ENCODE data around the gene ITPRID1. TPM values are rescaled to one million over a fixed set of nuclear protein-coding genes. Genes with fewer than 3 reads are reported as not detected.
"Not testable (repeated sequence)": the region's sequence is repeated elsewhere in the genome, so short reads cannot be mapped to it uniquely, and the experiment has no call there.

The ITPRID1 gene
- total RNA-seq (2014; rRNA removed; shearing (Covaris generic)) = not detected in 2 replicates
- polyA plus RNA-seq (2014; cell fraction: nucleus; rRNA removed) = not detected in 2 replicates

DNA sequence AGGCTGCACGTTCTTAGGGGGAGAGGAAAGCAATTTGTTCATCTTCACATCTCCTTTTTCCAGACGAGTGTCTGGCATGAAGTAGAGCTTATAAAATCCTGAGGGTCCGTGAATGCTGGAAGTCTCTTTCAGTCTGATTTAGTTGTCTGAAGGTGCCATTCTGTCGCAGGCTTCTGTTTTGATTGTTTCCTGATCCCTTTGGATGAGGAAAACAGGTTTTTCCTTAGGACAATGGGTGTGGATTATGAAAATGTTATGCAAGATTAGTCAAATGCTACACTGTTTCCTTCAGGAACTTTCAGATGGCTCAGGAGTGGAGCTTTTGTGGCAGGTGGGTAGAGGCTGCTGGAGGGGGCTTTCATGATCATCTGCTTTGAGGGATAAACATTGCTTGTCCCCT lies at the start of gene ITPRID1:
ITPRID1 (plus strand) TSS at position 301 of the 400 bp plus-strand sequence. CDS start 38,935 bp downstream, outside the sequence.
- DNase-seq (ENCODE audit: extremely low read depth, low read depth) = no peak

DNA sequence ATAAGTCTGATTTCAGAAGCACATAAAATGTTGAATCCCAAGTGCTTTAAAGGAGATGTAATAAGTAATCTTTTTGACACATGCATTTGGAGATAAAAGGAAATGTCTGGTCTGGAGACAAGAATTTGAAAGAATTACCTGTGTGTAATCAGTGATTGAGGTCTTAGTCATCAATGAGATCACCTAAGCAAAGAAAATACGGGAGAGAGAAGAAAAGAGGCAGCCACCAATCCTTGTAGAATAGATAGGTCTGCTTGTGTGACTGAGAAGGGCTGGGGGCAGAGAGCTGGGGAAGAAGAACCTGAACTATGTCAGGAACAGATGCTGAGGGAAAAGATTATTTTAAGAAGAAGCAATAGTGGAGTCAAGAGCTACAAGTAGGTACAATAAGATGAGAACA lies 49.3 kb upstream of the ITPRID1 start:
- DNase-seq (ENCODE audit: extremely low read depth, low read depth) = no peak

DNA sequence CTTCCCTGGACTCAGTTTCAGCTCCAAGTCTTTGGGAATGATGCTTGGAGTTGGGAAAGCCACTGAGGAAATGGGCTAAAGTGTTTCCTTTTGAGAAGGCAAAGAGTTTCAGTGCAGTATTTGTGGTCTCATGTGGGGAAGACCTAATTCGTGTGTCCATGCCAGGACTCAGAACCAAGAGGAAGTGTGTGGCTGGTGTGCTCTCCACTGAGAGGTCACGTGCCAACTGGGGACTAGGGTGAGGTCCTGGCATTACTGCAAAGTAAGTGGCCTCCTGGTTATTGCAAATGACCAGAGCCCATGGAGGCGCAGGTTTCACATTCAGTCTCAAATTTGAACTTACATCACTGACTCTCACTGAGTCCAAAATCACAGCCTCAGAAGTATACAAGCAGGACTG lies 48.6 kb upstream of the ITPRID1 start:
- DNase-seq (ENCODE audit: extremely low read depth, low read depth) = no peak

DNA sequence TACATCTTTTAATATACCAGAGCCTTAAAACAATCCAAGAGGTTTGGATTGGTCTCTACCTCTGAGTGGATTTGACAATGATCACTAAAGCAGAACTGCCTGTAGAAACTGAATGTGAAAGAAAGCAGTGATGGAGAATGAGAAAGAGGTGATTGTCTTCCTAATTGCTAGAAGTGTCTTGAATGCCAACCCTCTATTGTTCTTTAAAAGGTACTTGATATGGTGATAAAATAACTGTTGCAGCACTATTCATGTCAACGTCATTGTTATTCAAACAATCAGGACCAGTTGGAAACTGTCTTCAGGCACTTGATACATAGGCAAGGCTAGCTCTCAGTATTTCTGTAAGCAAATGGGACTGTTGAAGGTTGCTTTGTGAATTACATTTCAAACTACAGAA lies 47.9 kb upstream of the ITPRID1 start:
- no peak for DNase-seq (ENCODE audit: extremely low read depth, low read depth)

DNA sequence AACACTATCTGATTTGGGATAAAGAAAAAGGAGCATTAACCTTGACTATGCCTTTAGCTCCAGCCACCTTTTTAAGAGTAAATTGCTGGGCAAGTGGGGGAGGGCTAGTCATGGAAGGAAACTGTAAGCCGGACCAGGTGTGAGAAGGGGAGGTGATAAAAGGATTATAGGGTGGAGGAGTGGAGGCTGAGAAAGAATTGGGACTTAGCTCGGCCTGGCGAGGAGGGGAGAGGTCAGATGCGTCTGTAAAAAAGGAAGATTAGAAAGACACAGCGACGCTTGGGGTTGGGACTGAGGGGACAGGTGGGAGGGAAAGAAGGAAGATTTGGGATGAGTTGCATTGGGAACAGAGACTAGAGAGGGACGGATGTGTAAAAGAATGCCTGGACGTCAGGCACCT lies 43.0 kb upstream of the ITPRID1 start:
- not testable (repeated sequence) for DNase-seq (ENCODE audit: extremely low read depth, low read depth)

DNA sequence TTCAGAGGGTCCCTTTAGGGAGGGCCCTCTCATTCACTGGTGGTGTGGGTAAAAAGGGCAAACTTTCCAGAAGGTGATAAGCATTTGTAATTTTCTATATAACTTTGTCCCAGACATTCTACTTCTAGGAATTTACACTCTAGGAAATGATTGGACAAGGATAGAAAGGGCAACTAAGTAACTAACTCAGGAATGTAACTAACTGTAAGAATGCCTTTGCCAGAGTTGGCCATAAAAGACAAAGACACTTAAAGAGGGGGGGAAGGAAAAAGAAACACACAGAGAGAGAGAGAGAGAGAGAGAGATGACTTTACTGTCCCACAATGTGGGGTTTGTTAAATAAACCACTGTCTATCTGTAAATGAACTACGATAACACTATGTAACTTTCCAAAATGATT lies 38.5 kb upstream of the ITPRID1 start:
- DNase-seq (ENCODE audit: extremely low read depth, low read depth) = no peak

DNA sequence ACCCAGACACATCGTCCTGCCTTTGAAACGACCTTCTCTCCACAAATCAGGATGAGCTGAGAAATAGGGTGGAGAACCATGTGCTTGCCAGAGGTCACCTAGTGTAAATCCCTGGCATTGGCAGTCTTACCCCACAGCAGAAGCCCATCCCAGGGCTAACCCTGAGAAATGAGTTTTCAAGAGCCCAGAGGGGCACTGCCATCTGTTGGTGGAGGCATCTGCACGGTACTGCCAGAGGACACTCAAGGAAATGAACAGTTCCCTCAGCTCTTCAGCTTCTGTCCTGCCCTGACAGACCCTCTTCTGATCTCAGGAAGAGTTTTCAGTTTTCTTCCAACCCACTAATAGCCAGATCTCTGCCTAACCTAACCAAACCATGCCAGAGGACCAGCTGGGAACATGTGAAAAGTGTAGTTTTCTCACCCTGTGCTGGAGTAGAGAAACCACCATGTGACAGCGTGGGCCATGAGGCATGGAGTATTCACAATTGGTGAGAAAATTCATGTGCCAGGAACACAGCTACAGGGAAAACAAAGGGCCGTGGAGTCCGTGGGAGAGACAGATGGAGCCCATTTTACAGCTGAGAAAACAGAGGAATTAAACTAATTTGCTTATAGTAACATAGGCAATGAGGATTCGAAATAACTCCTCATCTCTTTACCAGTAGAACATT lies 37.7 kb upstream of the ITPRID1 start:
- DNase-seq (ENCODE audit: extremely low read depth, low read depth) = peak; percentile 3

DNA sequence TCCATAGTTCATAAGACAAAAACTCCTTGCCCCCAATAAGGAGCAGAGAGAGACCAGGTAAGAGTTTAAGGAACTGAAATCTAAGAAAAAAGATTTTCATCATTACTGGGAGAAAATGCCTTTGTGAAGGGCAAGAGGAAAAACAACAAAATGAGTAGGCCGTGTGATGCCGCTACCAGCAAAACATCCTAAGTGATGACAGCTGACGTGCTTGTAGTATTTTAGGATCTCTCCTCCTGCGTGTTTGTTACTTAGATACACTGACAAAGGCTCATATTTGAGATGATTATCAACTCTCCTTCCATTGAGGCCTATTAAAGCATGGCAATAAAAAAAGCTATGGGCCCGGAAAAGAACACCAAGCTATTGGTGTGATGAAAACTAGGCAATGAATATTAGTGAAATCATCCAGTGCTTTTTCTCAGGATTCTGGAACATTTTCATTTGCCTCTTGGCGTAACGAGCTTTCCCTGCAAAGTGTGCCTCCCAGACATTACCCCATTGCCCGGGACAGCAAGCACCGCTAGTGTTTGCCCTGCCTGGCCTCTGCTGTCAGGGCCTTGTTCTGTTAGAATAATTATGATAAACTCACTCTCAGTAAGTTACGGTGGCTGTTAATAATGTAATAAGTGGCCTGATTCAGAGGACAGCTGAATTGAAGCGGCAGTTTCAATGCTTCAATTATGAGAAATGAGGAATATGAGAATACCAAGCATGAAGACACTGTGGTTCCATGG lies 36.8 kb upstream of the ITPRID1 start:
- no peak for DNase-seq (ENCODE audit: extremely low read depth, low read depth)

DNA sequence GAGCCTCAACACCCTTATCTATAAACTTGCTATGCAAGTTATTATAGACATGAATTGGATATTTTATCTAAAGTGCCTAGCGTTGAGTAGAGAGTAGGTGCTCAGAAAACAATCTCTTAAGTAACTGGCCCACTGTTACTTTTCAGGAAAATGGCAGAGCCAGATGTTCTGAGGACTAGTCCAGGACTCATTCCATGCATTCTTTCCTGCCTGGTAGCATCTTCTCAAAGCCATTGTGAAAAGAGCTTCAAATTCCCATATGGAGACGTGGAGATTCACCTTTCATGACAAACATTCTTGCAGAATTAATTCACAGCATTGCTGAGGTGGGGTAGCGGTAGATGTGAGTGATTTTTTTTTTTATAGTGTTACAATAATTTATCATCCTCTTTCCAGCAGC lies 35.9 kb upstream of the ITPRID1 start:
- no peak for DNase-seq (ENCODE audit: extremely low read depth, low read depth)

DNA sequence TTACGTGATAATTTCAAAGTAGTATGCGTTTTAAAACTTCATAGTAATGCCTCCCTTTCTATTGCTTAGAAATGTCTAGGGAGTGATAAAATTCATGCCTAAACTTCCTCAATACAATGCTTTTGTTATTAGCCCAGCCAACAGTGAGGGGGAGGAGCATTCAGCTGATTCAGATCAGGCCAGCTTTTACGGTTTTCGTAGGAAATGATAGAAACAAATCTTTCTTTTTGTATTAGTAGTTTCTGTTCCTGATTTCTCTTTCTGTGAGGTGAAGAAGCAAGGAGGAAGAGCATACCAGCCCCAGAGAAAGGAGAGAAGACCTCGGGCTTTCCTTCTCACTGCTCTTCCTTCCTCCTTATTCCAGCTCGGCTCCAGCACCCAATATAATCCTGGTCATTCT lies 35.2 kb upstream of the ITPRID1 start:
- DNase-seq (ENCODE audit: extremely low read depth, low read depth) = no peak

DNA sequence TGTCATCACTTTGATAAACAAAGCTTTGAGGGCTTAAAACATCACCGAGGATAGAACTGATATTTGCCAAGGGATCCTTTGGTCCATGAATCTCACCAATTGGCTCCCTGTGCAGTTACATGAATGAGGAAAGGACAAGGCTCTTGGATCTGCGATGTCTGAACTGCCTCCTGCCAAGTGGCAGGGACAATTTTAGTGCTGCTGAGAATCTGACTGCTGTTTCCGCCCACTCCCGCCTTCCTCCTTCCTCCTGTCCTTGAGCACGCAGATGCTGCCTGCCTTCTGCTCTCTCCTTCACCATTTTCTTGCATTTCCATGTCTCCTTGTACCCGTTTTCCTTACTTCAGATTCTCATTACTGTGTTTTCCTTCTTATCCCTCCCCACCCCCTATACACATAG lies 26.8 kb upstream of the ITPRID1 start:
- no peak for DNase-seq (ENCODE audit: extremely low read depth, low read depth)

DNA sequence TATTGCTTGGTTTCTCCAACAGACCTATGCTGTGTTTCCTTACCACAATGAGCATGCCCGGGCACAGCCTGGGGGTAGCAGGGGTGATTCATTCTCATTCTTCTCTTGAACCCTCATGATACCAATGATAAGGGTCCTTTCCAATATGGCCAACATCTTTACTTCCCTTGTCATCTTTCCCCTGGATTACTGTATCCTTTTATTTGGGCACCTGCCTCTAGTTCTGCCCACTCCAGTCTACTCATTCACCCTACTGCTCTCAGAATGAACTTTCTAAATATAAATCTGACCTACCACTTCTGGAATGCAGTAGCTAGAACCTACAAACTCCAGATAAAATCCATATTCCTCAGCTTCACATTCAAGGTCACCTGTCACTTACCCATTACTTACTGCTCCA lies 26.4 kb upstream of the ITPRID1 start:
- no peak for DNase-seq (ENCODE audit: extremely low read depth, low read depth)

DNA sequence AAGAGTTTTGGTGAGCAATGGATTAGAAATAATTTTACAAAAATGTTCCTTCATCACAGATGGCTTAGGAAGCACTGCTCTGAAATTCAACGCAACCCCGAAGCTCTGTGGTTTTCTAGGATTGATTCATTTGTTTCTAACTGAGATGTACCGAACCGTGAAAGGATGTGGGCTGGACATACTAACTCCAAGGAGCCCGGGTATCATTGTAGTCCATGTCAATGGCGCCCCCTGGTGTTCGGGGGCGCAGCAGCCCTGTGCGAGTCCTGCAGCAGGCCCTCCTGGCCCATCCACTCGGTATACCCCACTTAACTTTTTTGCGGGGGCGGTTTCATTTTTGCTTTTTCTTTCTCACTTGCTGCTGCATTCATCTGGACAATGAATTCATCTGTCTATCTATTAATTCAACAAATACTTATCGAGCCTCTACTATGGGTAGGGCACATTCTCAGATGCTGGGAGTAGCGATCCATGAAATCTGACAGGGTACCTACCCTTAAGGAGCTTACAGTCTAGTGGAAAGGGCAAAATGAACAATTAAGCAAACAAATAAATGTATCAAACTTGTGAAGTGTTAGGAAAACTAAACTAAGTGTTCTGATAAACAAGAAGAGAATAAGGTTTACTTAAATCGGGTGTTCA lies 25.2 kb upstream of the ITPRID1 start:
- DNase-seq (ENCODE audit: extremely low read depth, low read depth) = peak; percentile 68

DNA sequence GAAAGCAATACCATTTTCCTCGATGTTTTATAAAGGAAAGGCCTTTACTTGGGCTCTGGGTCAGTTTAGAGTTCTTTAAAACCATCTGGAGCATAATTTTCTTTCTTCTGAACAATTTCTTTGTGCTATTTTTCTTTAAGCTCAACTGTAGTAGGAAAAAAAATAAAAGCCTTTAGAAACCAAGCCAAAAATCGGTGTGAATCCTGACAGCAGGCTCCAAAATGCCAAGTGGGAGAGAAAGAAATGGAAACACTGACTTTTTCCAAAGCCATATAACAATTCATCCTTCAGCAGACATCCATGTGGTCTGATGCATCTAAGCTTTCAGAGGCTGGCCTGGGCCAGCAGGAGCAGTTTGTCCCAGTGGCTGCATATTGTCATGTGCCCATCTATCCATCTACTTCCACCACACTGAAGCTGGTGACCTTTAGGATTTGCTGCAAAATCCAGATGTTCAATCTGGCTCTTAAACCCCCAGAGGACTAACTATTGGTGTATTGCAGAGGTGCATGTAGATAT lies 23.0 kb upstream of the ITPRID1 start:
- no peak for DNase-seq (ENCODE audit: extremely low read depth, low read depth)

DNA sequence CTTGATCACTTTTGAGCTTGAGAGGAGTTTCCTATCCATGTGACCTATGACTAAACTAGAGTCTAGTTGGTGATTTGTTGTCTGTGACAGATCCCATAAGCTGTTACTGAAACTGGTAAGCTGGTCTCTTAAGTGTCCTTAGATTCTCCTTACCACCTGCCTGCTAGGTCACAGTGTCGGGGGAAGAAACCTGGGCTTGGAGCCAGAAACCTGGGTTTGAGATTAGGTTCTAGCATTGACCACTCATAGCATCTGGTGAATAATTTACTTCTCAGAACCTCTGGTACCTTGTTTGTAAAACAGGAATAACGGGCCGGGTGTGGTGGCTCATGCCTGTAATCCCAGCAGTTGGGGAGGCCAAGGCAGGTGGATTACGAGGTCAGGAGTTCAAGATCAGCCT lies 21.8 kb upstream of the ITPRID1 start:
- DNase-seq (ENCODE audit: extremely low read depth, low read depth) = no peak

DNA sequence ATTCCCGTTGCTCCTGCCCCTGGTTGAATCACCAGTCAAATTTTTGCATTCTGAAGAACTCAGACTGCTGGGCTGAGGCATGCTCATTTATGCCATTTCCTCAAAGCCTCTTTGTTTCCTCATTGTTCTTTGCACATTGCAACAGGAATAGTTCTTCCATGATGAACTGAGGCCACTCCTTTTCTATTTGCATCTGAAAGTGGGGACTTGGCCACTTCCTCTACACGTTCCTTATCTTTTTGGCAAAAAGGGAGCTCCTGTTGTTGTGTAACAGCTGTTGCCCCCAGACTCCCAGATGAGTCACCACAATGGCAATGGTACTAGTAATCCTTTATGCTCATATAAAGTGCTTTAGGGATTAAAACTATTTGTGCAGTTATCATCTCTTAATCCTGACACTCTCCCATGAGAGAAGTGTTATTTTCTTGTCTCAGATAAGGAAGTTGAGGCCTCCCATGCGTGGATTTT lies 20.1 kb upstream of the ITPRID1 start:
- DNase-seq (ENCODE audit: extremely low read depth, low read depth) = no peak

DNA sequence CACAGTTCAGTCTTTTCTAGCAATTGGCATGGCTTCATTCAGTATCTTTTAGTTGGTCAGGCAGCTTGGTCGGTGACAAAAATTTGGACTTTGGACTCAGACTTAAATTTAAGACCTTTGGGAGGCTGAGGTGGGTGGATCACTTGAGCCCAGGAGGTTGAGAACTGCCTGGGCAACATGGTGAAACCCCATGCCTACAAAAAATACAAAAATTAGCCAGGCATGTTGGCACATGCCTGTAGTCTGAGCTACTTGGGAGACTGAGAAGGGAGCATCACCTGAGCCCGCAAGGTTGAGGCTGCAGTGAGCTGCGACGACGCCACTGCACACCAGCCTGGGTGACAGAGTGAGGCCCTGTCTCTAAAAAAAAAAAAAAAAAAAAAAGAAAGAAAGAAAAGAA lies 19.5 kb upstream of the ITPRID1 start:
- DNase-seq (ENCODE audit: extremely low read depth, low read depth) = no peak

DNA sequence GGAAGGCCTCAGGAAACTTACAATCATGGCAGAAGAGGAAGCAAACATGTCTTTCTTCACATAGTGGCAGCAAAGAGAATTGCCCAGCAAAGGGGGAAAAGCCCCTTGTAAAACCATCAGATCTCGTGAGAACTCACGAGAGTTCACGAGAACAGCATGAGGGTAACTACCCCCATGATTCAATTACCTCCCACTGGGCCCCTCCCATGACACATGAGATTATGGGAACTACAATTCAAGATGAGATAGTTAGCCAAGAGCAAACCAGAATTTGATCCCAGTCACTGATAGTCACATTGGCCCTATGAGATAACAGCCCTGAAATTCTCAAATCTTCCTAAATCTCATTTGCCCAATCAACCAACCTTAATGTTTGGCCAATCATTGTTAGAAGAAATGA lies 18.2 kb upstream of the ITPRID1 start:
- no peak for DNase-seq (ENCODE audit: extremely low read depth, low read depth)

DNA sequence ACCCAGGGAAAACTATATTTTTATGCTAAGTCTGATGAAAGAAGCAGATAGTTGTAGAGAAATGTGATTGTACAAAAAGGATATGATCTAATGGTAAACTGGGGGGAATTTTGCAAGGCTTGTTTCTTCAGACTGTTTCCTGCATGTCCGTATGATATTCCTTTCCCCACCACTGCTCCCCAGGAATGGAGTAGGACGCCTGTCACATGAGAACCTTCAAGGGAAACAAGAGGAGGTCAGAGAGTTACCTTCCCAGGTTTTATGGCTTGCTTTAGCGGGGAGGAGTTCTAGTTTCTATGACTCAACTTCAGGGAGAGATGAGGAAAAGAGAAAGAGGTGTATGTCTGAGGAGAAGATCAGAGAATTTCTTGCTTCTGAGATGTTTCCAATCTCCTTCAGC lies 16.4 kb upstream of the ITPRID1 start:
- no peak for DNase-seq (ENCODE audit: extremely low read depth, low read depth)

DNA sequence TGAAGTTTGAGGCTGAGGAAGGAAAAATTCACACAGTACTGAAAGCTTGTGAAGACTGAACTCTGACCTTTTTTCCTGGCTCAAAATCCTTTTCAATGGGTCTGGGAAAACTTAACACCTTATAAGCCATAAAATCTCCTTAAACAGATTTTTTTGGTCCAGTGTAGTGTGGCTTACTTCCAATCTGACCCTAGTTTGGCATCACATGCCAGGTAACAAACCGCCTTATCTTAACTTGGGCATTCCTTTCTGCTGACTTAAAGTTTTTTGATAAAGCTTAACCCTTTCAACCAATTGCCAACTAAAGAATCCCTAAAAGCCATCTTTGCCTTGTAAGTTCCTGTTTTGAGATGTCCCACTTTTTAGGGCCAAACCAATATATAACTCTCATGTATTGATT lies 13.2 kb upstream of the ITPRID1 start:
- DNase-seq (ENCODE audit: extremely low read depth, low read depth) = no peak

DNA sequence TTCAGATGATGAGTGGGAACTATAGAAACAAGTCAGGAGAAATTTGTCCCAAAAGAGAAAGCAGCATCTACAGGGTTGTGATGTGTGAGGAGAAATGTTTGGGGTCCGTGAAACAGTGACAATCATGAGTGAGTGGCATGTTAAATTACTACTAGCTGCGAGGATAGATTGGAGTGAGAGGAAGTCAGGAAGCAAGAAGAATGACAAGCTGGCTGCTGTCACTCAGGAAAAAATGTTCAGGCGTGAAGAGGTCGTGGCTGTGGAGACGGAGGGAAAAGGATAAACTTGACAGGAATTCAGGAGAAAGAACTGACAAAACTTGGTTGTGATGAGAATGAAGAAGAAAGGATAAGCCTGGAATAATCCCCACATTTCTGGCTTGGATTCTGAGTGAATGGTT lies 5.1 kb upstream of the ITPRID1 start:
- DNase-seq (ENCODE audit: extremely low read depth, low read depth) = no peak

DNA sequence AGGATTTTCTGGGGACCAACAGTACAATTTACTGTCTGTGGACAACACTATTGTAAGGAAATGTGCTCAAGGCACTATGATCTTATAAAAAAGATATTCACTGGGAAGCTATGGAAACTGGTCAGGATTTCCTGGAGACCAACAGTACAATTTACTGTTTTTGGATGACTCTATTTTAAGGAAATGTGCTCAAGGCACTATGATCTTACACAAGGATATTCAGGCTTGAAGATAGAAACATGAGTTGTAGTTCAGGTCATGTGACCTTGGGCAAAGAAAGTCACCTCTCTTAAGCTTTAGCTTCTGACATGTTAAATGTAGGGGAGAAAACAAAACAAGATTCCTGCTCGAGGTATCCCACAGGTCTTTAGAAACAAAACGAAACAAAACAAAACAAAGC lies 1.7 kb upstream of the ITPRID1 start:
- no peak for DNase-seq (ENCODE audit: extremely low read depth, low read depth)

Data from NCI-H460 (cell line).